AG04450 (cell line): ENCODE data around the gene QSOX1. TPM values are rescaled to one million over a fixed set of nuclear protein-coding genes. Genes with fewer than 3 reads are reported as not detected.

Source experiments
- CTCF ChIA-PET: fragments of 300-600, 350-600 bp; formaldehyde crosslinking; extraction: SDS; loops from one replicate; lab custom pipeline; 2022; ENCODE audit warnings: antibody characterized with exemption, inconsistent platforms; lab: Charles Lee
- POLR2A ChIA-PET: fragments of 350-600 bp; formaldehyde crosslinking; extraction: SDS; loops from one replicate; lab custom pipeline; 2021; ENCODE audit warnings: antibody characterized with exemption, inconsistent platforms; lab: Yijun Ruan, JAX
- DNase-seq: peaks from one replicate; pipeline ENCODE4 v3.0.0-alpha.2; 2011; ENCODE audit warnings: low read depth, low spot score
- H3K27ac ChIP-seq: one replicate; pipeline ENCODE4 v1.5.1; 2012; ENCODE audit warnings: low read depth, low read length, control low read depth
- H3K27me3 ChIP-seq: one replicate; pipeline ENCODE4 v1.6.0; 2012; ENCODE audit warnings: low read length; ENCODE audit not compliant: control insufficient read depth, insufficient read depth
- H3K4me3 ChIP-seq: 2 replicates; pipeline ENCODE4 v1.5.1; 2011; ENCODE audit warnings: mild to moderate bottlenecking, low read depth, low read length, control low read depth
- H3K9me3 ChIP-seq: 2 replicates; pipeline ENCODE4 v1.5.1; 2012; ENCODE audit warnings: low read length; ENCODE audit not compliant: control insufficient read depth, insufficient read depth
- CTCF ChIP-seq: IDR thresholded peaks from 2 replicates; pipeline ENCODE4 v1.5.1; 2011; ENCODE audit warnings: low read depth, low read length, control low read depth, inconsistent platforms
- polyA plus RNA-seq: library from polyadenylated mRNA; depleted of rRNA; stranded (reverse); fragments of >200 nt; gene quantifications from 2 replicates; pipeline ENCODE4 v1.2.3, GENCODE V29; 2011

Gene QSOX1
- polyA plus RNA-seq, 1 experiment: 1,269 TPM

GRCh38 chr1:180234369-180235076 lies 79.9 kb downstream of the QSOX1 start:
- no peak for TF ChIP-seq CTCF
- POLR2A ChIA-PET: no interaction called here
- Histone ChIP-seq H3K27me3 (peaks cover 86% of the 10 kb centered on the region), H3K9me3 (peaks cover 16% of the 10 kb centered on the region; the same call in 1 of the 2 replicates), H3K27ac (no peak overlapping the region), H3K4me3 (no peak overlapping the region)
- DNase-seq: no peak
- CTCF ChIA-PET: interaction anchor here (0.6 kb wide), 1 partner anchor 420 kb away, joined by 5 read pairs; no protein-coding TSS in a partner anchor

GRCh38 chr1:180235077-180235501 lies 80.4 kb downstream of the QSOX1 start:
- POLR2A ChIA-PET: no interaction called here
- Histone ChIP-seq H3K4me3 (no peak overlapping the region), H3K27me3 (peaks cover 91% of the 10 kb centered on the region), H3K9me3 (peaks cover 16% of the 10 kb centered on the region; the same call in 1 of the 2 replicates), H3K27ac (no peak overlapping the region)
- TF ChIP-seq CTCF: no peak
- DNase-seq: no peak
- CTCF ChIA-PET: no interaction called here

- H3K4me3 ChIP-seq: no peak overlapping the region
- no peak for DNase-seq
- ChIA-PET POLR2A (no interaction called here), CTCF (no interaction called here)
- H3K27ac ChIP-seq: no peak overlapping the region
- H3K27me3 ChIP-seq: peaks cover 94% of the 10 kb centered on the region
- peaks cover 16% of the 10 kb centered on the region; the same call in 1 of the 2 replicates for H3K9me3 ChIP-seq
- no peak for TF ChIP-seq CTCF
These were observed 81.0 kb downstream of the QSOX1 start for GRCh38 chr1:180235502-180236239.

GRCh38 chr1:180236698-180237509 lies 82.2 kb downstream of the QSOX1 start:
- no peak for TF ChIP-seq CTCF
- Histone ChIP-seq H3K9me3 (peaks cover 16% of the 10 kb centered on the region; the same call in 1 of the 2 replicates), H3K27me3 (peaks cover 97% of the 10 kb centered on the region), H3K27ac (no peak overlapping the region), H3K4me3 (no peak overlapping the region)
- ChIA-PET CTCF (no interaction called here), POLR2A (no interaction called here)
- no peak for DNase-seq
